ENCODE measurements around the gene SRPK2.

The SRPK2 gene

DNA sequence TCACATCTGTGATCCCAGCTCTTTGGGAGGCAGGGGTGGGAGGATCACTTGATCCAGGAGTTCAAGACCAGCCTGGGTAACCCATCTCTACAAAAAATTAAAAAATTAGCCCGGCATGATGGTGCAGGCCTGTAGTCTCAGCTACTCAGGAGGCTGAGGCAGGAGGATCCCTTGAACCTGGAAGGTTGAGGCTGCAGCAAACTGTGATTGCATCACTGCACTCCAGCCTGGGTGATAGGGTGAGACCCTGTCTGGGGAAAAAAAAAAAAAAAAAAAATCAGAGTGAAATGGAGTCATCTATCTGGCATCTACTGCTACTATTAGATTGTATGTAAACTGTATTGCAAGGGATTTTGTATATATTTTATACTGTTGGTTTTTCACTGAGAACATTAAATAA lies 315.6 kb downstream of the SRPK2 start:
- Histone ChIP-seq H3K9me3 (no peaks in the 10 kb centered on the region), H3K27ac (no peak overlapping the region), H3K27me3 (no peaks in the 10 kb centered on the region), H3K4me1 (ENCODE audit: control insufficient read depth in 1 of 2, insufficient read depth in 1 of 2, low read depth in 1 of 2, low read length in 1 of 2) (no peaks in the 10 kb centered on the region), H3K36me3 (peaks cover 91% of the 10 kb centered on the region), H3K4me3 (ENCODE audit: low read depth in 1 of 2, low read length in 1 of 2) (no peak overlapping the region)
- TF ChIP-seq CTCF (IDR thresholded peaks at IDR 0.05): no peak

GRCh38 chr7:105068886-105069285 lies 319.8 kb downstream of the SRPK2 start:
- Histone ChIP-seq H3K9me3 (no peaks in the 10 kb centered on the region), H3K27me3 (no peaks in the 10 kb centered on the region), H3K27ac (peak overlapping the region; percentile 31), H3K36me3 (peaks cover 84% of the 10 kb centered on the region), H3K4me3 (ENCODE audit: low read depth in 1 of 2, low read length in 1 of 2) (no peak overlapping the region), H3K4me1 (ENCODE audit: control insufficient read depth in 1 of 2, insufficient read depth in 1 of 2, low read depth in 1 of 2, low read length in 1 of 2) (no peaks in the 10 kb centered on the region)
- no peak for TF ChIP-seq CTCF (IDR thresholded peaks at IDR 0.05)

GRCh38 chr7:105067691-105068090 lies 321.0 kb downstream of the SRPK2 start:
- peak overlapping the region; percentile 17 for H3K27ac ChIP-seq
- peaks cover 82% of the 10 kb centered on the region for H3K36me3 ChIP-seq
- H3K9me3 ChIP-seq: no peaks in the 10 kb centered on the region
- no peak for TF ChIP-seq CTCF (IDR thresholded peaks at IDR 0.05)
- H3K4me1 ChIP-seq (ENCODE audit: control insufficient read depth in 1 of 2, insufficient read depth in 1 of 2, low read depth in 1 of 2, low read length in 1 of 2): no peaks in the 10 kb centered on the region
- no peaks in the 10 kb centered on the region for H3K27me3 ChIP-seq
- no peak overlapping the region for H3K4me3 ChIP-seq (ENCODE audit: low read depth in 1 of 2, low read length in 1 of 2)
